ENCODE data around the gene SYT6.

The SYT6 gene

GRCh38 chr1:114167226-114167625 is 13.6 kb upstream of the SYT6 start:
- Histone ChIP-seq H3K4me3 (ENCODE audit: low read depth, low read length) (no peak overlapping the region), H3K27ac (no peak overlapping the region), H3K79me2 (no peaks in the 10 kb centered on the region), H3K27me3 (ENCODE audit: control insufficient read depth, insufficient read depth, low read length) (no peaks in the 10 kb centered on the region), H3K4me1 (no peaks in the 10 kb centered on the region), H3K4me2 (ENCODE audit: low read length) (no peak overlapping the region), H2AFZ (no peak overlapping the region), H3K9me3 (ENCODE audit: control insufficient read depth, low read length) (no peaks in the 10 kb centered on the region), H3K36me3 (ENCODE audit: control insufficient read depth, insufficient read depth, low read length) (no peaks in the 10 kb centered on the region), H3K9ac (no peak overlapping the region)
- no peak for TF ChIP-seq CTCF (IDR thresholded peaks at IDR 0.05)

- TF ChIP-seq CTCF (IDR thresholded peaks at IDR 0.05) = no peak
- Histone ChIP-seq H2AFZ (no peak overlapping the region), H3K4me3 (ENCODE audit: low read depth, low read length) (no peak overlapping the region), H3K79me2 (no peaks in the 10 kb centered on the region), H3K27me3 (ENCODE audit: control insufficient read depth, insufficient read depth, low read length) (no peaks in the 10 kb centered on the region), H3K9ac (no peak overlapping the region), H3K27ac (no peak overlapping the region), H3K36me3 (ENCODE audit: control insufficient read depth, insufficient read depth, low read length) (no peaks in the 10 kb centered on the region), H3K4me1 (no peaks in the 10 kb centered on the region), H3K4me2 (ENCODE audit: low read length) (no peak overlapping the region), H3K9me3 (ENCODE audit: control insufficient read depth, low read length) (no peaks in the 10 kb centered on the region)
Measured at GRCh38 chr1:114164840-114165543, 11.3 kb upstream of the SYT6 start.

GRCh38 chr1:114159941-114160340 is 6.3 kb upstream of the SYT6 start:
- Histone ChIP-seq H3K4me1 (no peaks in the 10 kb centered on the region), H2AFZ (no peak overlapping the region), H3K9me3 (ENCODE audit: control insufficient read depth, low read length) (no peaks in the 10 kb centered on the region), H3K36me3 (ENCODE audit: control insufficient read depth, insufficient read depth, low read length) (no peaks in the 10 kb centered on the region), H3K79me2 (no peaks in the 10 kb centered on the region), H3K9ac (no peak overlapping the region), H3K27ac (no peak overlapping the region), H3K4me3 (ENCODE audit: low read depth, low read length) (no peak overlapping the region), H3K27me3 (ENCODE audit: control insufficient read depth, insufficient read depth, low read length) (no peaks in the 10 kb centered on the region), H3K4me2 (ENCODE audit: low read length) (no peak overlapping the region)
- no peak for TF ChIP-seq CTCF (IDR thresholded peaks at IDR 0.05)

- Histone ChIP-seq H3K27me3 (ENCODE audit: control insufficient read depth, insufficient read depth, low read length) (peaks cover 11% of the 10 kb centered on the region), H3K4me2 (ENCODE audit: low read length) (no peak overlapping the region), H2AFZ (no peak overlapping the region), H3K79me2 (no peaks in the 10 kb centered on the region), H3K4me3 (ENCODE audit: low read depth, low read length) (no peak overlapping the region), H3K4me1 (no peaks in the 10 kb centered on the region), H3K9ac (no peak overlapping the region), H3K36me3 (ENCODE audit: control insufficient read depth, insufficient read depth, low read length) (no peaks in the 10 kb centered on the region), H3K9me3 (ENCODE audit: control insufficient read depth, low read length) (no peaks in the 10 kb centered on the region), H3K27ac (no peak overlapping the region)
- TF ChIP-seq CTCF (IDR thresholded peaks at IDR 0.05) = no peak
Measured at GRCh38 chr1:114157275-114157660, 3.6 kb upstream of the SYT6 start.

Measured in parathyroid adenoma (tissue), 2 donors.